Neural progenitor cell (in vitro differentiated cells): Measurements from ENCODE around the gene IPPK. TPM values are rescaled to one million over a fixed set of nuclear protein-coding genes. Genes with fewer than 3 reads are reported as not detected.

Experiments
- DNase-seq: peaks from one replicate; pipeline ENCODE4 v3.0.0-alpha.2; 2016; ENCODE audit warnings: low spot score
- H2AFZ ChIP-seq: fragments of 200-600 bp; sonication (generic); replicated peaks from 2 replicates; pipeline ENCODE4 v1.6.1; 2016; ENCODE audit warnings: antibody characterized with exemption
- H3F3A ChIP-seq: fragments of 200-600 bp; sonication (generic); 2 replicates; pipeline ENCODE4 v1.6.1; 2016; ENCODE audit warnings: antibody characterized with exemption, low read depth
- H3K27ac ChIP-seq: fragments of 200-600 bp; sonication (generic); 2 replicates; pipeline ENCODE4 v1.5.1; 2016; ENCODE audit warnings: mild to moderate bottlenecking
- H3K27me3 ChIP-seq: fragments of 200-600 bp; sonication (generic); 2 replicates; pipeline ENCODE4 v1.6.1; 2016; ENCODE audit warnings: mild to moderate bottlenecking, moderate library complexity
- H3K36me3 ChIP-seq: fragments of 200-600 bp; sonication (generic); 2 replicates; pipeline ENCODE4 v1.5.1; 2016
- H3K4me1 ChIP-seq: fragments of 200-600 bp; sonication (generic); 2 replicates; pipeline ENCODE4 v1.6.1; 2016; ENCODE audit warnings: mixed run types
- H3K4me2 ChIP-seq: fragments of 200-600 bp; sonication (generic); 2 replicates; pipeline ENCODE4 v1.6.1; 2016
- H3K4me3 ChIP-seq: fragments of 200-600 bp; sonication (generic); 2 replicates; pipeline ENCODE4 v1.5.1; 2016
- H3K79me2 ChIP-seq: fragments of 200-600 bp; sonication (generic); 2 replicates; pipeline ENCODE4 v1.6.1; 2016; ENCODE audit warnings: low read depth
- H3K9ac ChIP-seq: fragments of 200-600 bp; sonication (generic); 2 replicates; pipeline ENCODE4 v1.6.1; 2016
- H3K9me3 ChIP-seq: fragments of 200-600 bp; sonication (generic); 2 replicates; pipeline ENCODE4 v1.5.1; 2016; ENCODE audit warnings: low read depth
- H4K20me1 ChIP-seq: fragments of 200-600 bp; sonication (generic); 2 replicates; pipeline ENCODE4 v1.6.1; 2016; ENCODE audit warnings: low read depth
- H3K27ac Mint-ChIP-seq: 3 replicates; pipeline ENCODE4 v1.8.0; 2021; ENCODE audit warnings: mixed read lengths
- H3K27me3 Mint-ChIP-seq: 2 replicates; pipeline ENCODE4 v1.8.0; 2022; ENCODE audit warnings: low read depth, mild to moderate bottlenecking, inconsistent platforms, moderate library complexity, mixed read lengths; ENCODE audit not compliant: insufficient read depth
- H3K36me3 Mint-ChIP-seq: 3 replicates; pipeline ENCODE4 v1.8.0; 2021; ENCODE audit warnings: mixed read lengths
- H3K4me1 Mint-ChIP-seq: 3 replicates; pipeline ENCODE4 v1.8.0; 2021; ENCODE audit warnings: mixed read lengths
- H3K4me3 Mint-ChIP-seq: 3 replicates; pipeline ENCODE4 v1.8.0; 2021; ENCODE audit warnings: mild to moderate bottlenecking, moderate library complexity, mixed read lengths
- H3K9me3 Mint-ChIP-seq: 3 replicates; pipeline ENCODE4 v1.8.0; 2020; ENCODE audit warnings: mixed read lengths
- EZH2 ChIP-seq: fragments of 200-600 bp; sonication (generic); IDR thresholded peaks from 2 replicates; pipeline ENCODE4 v1.6.1; 2017; ENCODE audit warnings: antibody characterized with exemption, mild to moderate bottlenecking, moderate library complexity
- EZH2phosphoT487 ChIP-seq: fragments of 200-600 bp; sonication (generic); IDR thresholded peaks from 2 replicates; pipeline ENCODE4 v1.6.1; 2017; ENCODE audit warnings: antibody characterized with exemption
- total RNA-seq: library from RNA; depleted of rRNA; stranded (reverse); fragments of >200 nt; gene quantifications from 2 replicates; pipeline ENCODE4 v1.2.3, GENCODE V29; 2015; ENCODE audit warnings: low replicate concordance
- TF ChIP-seq, protein P1 (sequence below): fragments of 200-600 bp; sonication (generic); IDR thresholded peaks from 2 replicates; pipeline ENCODE4 v1.5.1; 2017; ENCODE audit warnings: antibody characterized with exemption, mild to moderate bottlenecking

The IPPK gene
- total RNA-seq, 1 donor from 2014 or later = 16.8 TPM

GRCh38 chr9:92564982-92565381 is 104.9 kb downstream of the IPPK start:
- H3K9me3 ChIP-seq = no peaks in the 10 kb centered on the region
- H3K36me3 ChIP-seq = no peaks in the 10 kb centered on the region
- no peak overlapping the region for H3K4me3 ChIP-seq
- TF ChIP-seq EZH2phosphoT487 = no peak
- no peak overlapping the region for H2AFZ ChIP-seq
- H3K27ac Mint-ChIP-seq = no peak overlapping the region
- H4K20me1 ChIP-seq = no peaks in the 10 kb centered on the region
- no peak overlapping the region for H3K9ac ChIP-seq
- H3K4me1 Mint-ChIP-seq = no peaks in the 10 kb centered on the region
- no peaks in the 10 kb centered on the region for H3K79me2 ChIP-seq
- H3K4me1 ChIP-seq = no peaks in the 10 kb centered on the region
- H3K4me3 Mint-ChIP-seq = no peak overlapping the region
- H3K4me2 ChIP-seq = no peak overlapping the region
- H3K27me3 ChIP-seq = no peaks in the 10 kb centered on the region
- no peaks in the 10 kb centered on the region for H3K36me3 Mint-ChIP-seq
- no peaks in the 10 kb centered on the region for H3F3A ChIP-seq
- H3K27me3 Mint-ChIP-seq = no peaks in the 10 kb centered on the region
- H3K27ac ChIP-seq = no peak overlapping the region
- no peak for DNase-seq
- no peaks in the 10 kb centered on the region for H3K9me3 Mint-ChIP-seq

DNA sequence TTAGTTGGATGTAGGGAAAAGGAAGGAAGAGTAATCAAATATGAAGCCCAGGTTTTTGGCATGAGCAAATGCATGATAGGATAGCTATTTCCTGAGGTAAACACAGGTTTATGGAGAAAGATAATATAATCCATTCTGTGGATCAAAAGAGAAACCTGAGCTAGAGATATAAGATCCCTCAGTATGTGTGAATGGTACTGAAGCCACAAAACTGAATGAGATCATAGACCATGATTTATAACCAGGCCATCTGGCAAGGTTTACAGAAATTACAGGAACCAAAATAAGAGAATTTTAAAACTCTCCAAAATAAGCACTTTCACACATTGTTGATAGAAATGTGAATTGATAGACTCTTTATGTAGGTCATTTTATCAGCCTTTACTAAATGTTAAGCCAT is 105.4 kb downstream of the IPPK start:
- no peaks in the 10 kb centered on the region for H3K9me3 Mint-ChIP-seq
- H3K4me2 ChIP-seq = no peak overlapping the region
- no peaks in the 10 kb centered on the region for H3K9me3 ChIP-seq
- no peaks in the 10 kb centered on the region for H3K36me3 Mint-ChIP-seq
- no peak overlapping the region for H3K4me3 Mint-ChIP-seq
- no peak overlapping the region for H3K27ac Mint-ChIP-seq
- no peak overlapping the region for H3K9ac ChIP-seq
- H3K79me2 ChIP-seq = no peaks in the 10 kb centered on the region
- no peaks in the 10 kb centered on the region for H3F3A ChIP-seq
- no peaks in the 10 kb centered on the region for H3K27me3 ChIP-seq
- H2AFZ ChIP-seq = no peak overlapping the region
- DNase-seq = no peak
- no peaks in the 10 kb centered on the region for H3K36me3 ChIP-seq
- H4K20me1 ChIP-seq = no peaks in the 10 kb centered on the region
- no peaks in the 10 kb centered on the region for H3K27me3 Mint-ChIP-seq
- no peaks in the 10 kb centered on the region for H3K4me1 ChIP-seq
- TF ChIP-seq EZH2 (no peak), EZH2phosphoT487 (no peak)
- TF ChIP-seq, protein P1, sequence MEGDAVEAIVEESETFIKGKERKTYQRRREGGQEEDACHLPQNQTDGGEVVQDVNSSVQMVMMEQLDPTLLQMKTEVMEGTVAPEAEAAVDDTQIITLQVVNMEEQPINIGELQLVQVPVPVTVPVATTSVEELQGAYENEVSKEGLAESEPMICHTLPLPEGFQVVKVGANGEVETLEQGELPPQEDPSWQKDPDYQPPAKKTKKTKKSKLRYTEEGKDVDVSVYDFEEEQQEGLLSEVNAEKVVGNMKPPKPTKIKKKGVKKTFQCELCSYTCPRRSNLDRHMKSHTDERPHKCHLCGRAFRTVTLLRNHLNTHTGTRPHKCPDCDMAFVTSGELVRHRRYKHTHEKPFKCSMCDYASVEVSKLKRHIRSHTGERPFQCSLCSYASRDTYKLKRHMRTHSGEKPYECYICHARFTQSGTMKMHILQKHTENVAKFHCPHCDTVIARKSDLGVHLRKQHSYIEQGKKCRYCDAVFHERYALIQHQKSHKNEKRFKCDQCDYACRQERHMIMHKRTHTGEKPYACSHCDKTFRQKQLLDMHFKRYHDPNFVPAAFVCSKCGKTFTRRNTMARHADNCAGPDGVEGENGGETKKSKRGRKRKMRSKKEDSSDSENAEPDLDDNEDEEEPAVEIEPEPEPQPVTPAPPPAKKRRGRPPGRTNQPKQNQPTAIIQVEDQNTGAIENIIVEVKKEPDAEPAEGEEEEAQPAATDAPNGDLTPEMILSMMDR = no peak
- H3K27ac ChIP-seq = no peak overlapping the region
- no peak overlapping the region for H3K4me3 ChIP-seq
- H3K4me1 Mint-ChIP-seq = no peaks in the 10 kb centered on the region

Other genes starting within 250 kb of the IPPK start
- gene OMD, start 245.7 kb downstream of the IPPK start, total RNA-seq = not detected in 2 replicates
- not detected in 2 replicates for gene ASPN, start 187.6 kb downstream of the IPPK start, total RNA-seq
- gene ECM2, start 134.1 kb downstream of the IPPK start, total RNA-seq = not detected in 2 replicates
- 15.1 and 22.9 TPM in 2 replicates for gene BICD2, start 94.7 kb upstream of the IPPK start, total RNA-seq
- gene ZNF484, start 207.9 kb upstream of the IPPK start, total RNA-seq = 24.3 and 36.9 TPM in 2 replicates